CD4-positive, CD25-positive, alpha-beta regulatory T cell (primary cell): ENCODE results near the gene LRSAM1. TPM values are rescaled to one million over a fixed set of nuclear protein-coding genes. Genes with fewer than 3 reads are reported as not detected.

Source experiments
- ATAC-seq, 2 donors: fragments of 150-1000 bp; cut with Tn5 transposase; one replicate each; pipeline ENCODE4 v1.10.0; 2021; ENCODE audit warnings: low read depth in 2 of 2, moderate number of reproducible peaks in 2 of 2, moderate library complexity in 1 of 2
- DNase-seq, 3 donors: peaks; one replicate each; pipeline versions ENCODE4 v3.0.0 to v3.0.0-alpha.2; 2012 to 2022; ENCODE audit warnings: mixed read lengths in 1 of 3
- H3K27ac ChIP-seq: one replicate; pipeline ENCODE4 v1.7.0; 2013; ENCODE audit warnings: mild to moderate bottlenecking, low read length; ENCODE audit not compliant: insufficient read depth, poor library complexity, severe bottlenecking
- H3K27me3 ChIP-seq: one replicate; pipeline ENCODE4 v1.7.0; 2013; ENCODE audit warnings: low read length; ENCODE audit not compliant: control insufficient read depth, insufficient read depth
- H3K36me3 ChIP-seq: one replicate; pipeline ENCODE4 v1.7.0; 2013; ENCODE audit warnings: mild to moderate bottlenecking, low read length, moderate library complexity; ENCODE audit not compliant: control insufficient read depth, insufficient read depth
- H3K4me1 ChIP-seq: 2 replicates; pipeline ENCODE4 v1.7.0; 2013; ENCODE audit warnings: mild to moderate bottlenecking, low read length; ENCODE audit not compliant: insufficient read depth, control insufficient read depth, poor library complexity, severe bottlenecking
- H3K4me3 ChIP-seq: one replicate; pipeline ENCODE4 v1.7.0; 2013; ENCODE audit warnings: low read depth, mild to moderate bottlenecking, low read length, moderate library complexity
- H3K9me3 ChIP-seq, 2 experiments: 1 replicate in 1 of 2; 2 replicates in 1 of 2; pipeline ENCODE4 v1.7.0; 2013; ENCODE audit warnings: low read length in 2 of 2, mild to moderate bottlenecking in 1 of 2, moderate library complexity in 1 of 2; ENCODE audit not compliant: control insufficient read depth in 2 of 2
- H3K27ac Mint-ChIP-seq, 3 donors: one replicate each; pipeline ENCODE4 v1.8.0; 2020 to 2022; ENCODE audit warnings: mild to moderate bottlenecking in 3 of 3, mixed read lengths in 3 of 3, moderate library complexity in 2 of 3
- H3K27me3 Mint-ChIP-seq: one replicate; pipeline ENCODE4 v1.8.0; 2022; ENCODE audit warnings: mild to moderate bottlenecking, mixed read lengths
- H3K36me3 Mint-ChIP-seq: one replicate; pipeline ENCODE4 v1.8.0; 2020; ENCODE audit warnings: mixed read lengths
- H3K4me1 Mint-ChIP-seq, 4 donors: one replicate each; pipeline ENCODE4 v1.8.0; 2020 to 2022; ENCODE audit warnings: mixed read lengths in 4 of 4, mild to moderate bottlenecking in 1 of 4
- H3K4me3 Mint-ChIP-seq, 4 donors: one replicate each; pipeline ENCODE4 v1.8.0; 2020 to 2022; ENCODE audit warnings: mild to moderate bottlenecking in 4 of 4, mixed read lengths in 4 of 4, moderate library complexity in 3 of 4
- H3K9me3 Mint-ChIP-seq, 7 donors: one replicate each; pipeline ENCODE4 v1.8.0; 2020 to 2022; ENCODE audit warnings: mixed read lengths in 7 of 7, mild to moderate bottlenecking in 3 of 7, moderate library complexity in 2 of 7
- polyA plus RNA-seq, 4 donors: library from polyadenylated mRNA; unstranded; fragments of 300-500 nt; fragmentation: Illumina TruSeq; gene quantifications; one replicate each; pipeline ENCODE4 v1.2.3, GENCODE V29; 2021
- total RNA-seq: library from RNA; stranded (reverse); gene quantifications from one replicate; pipeline ENCODE4 v1.2.3, GENCODE V29; 2022

The LRSAM1 gene
- total and polyA plus RNA-seq, 5 donors from 2014 or later: 3.9 to 24.0 (median 5.5) TPM

DNA sequence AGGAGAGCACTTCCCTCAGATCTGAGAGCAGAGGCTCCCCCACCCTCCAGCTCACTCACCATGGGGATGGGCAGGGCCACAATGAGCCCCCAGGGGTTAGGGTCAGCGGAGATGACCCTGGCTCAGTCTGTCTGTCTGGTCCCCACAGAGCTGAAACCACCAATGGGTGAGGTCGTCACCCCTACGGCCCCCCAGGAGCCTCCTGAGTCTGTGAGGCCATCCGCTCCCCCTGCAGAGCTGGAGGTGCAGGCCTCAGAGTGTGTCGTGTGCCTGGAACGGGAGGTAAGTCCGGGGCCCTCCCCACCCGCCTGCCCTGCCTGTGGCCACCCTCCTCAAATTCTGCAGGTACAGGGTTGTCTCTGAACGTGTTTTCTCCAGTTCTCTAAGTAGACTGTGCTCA, 49.6 kb downstream of the LRSAM1 start:
- H3K4me3 Mint-ChIP-seq: no peak overlapping the region
- H3K4me1 ChIP-seq: no peaks in the 10 kb centered on the region
- DNase-seq (no peak), ATAC-seq (no peak)
- no peaks in the 10 kb centered on the region for H3K27me3 ChIP-seq
- H3K4me1 Mint-ChIP-seq: peaks cover 0 to 4% (median under 1%) of the 10 kb centered on the region in 4 donors
- no peaks in the 10 kb centered on the region for H3K9me3 ChIP-seq
- H3K36me3 Mint-ChIP-seq: peaks cover 11% of the 10 kb centered on the region
- H3K27ac ChIP-seq: no peak overlapping the region
- H3K36me3 ChIP-seq: peaks cover 12% of the 10 kb centered on the region
- peak overlapping the region in 1 of 3 donors; percentile 36 for H3K27ac Mint-ChIP-seq
- H3K9me3 Mint-ChIP-seq: no peaks in the 10 kb centered on the region
- no peaks in the 10 kb centered on the region for H3K27me3 Mint-ChIP-seq
- no peak overlapping the region for H3K4me3 ChIP-seq

DNA sequence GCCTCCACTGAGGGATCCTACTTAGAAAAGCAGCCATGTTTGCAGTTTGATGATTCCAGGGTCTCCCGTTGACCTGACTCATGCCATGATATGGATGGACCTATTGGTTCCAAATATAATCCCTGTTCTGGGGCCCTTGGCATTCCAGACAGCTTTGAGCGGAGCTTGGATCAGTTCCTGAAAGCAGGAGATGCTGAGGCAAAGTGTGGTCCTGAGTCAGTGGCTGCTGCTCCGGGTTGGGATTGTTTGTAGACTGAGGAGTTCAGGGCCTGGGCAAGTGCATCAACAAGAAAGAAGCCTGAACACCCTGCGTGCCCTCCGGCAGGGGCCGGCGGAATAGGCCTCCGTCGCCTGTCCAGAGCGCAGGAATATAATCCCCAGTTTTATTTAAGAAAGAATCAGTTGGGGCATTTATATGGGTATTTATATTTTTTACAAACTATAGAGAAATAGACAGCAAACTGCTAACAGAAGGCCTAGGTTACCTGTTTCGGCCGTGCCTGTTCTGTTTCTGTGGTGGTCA, 50.6 kb downstream of the LRSAM1 start:
- ATAC-seq (no peak), DNase-seq (no peak)
- Mint-ChIP-seq H3K27me3 (no peaks in the 10 kb centered on the region), H3K9me3 (no peaks in the 10 kb centered on the region), H3K36me3 (peaks cover 4% of the 10 kb centered on the region), H3K4me1 (peaks cover 0 to 4% (median under 1%) of the 10 kb centered on the region in 4 donors), H3K27ac (peak overlapping the region in 1 of 3 donors; percentile 52), H3K4me3 (no peak overlapping the region)
- Histone ChIP-seq H3K4me3 (no peak overlapping the region), H3K4me1 (no peaks in the 10 kb centered on the region), H3K9me3 (no peaks in the 10 kb centered on the region), H3K27ac (no peak overlapping the region), H3K27me3 (no peaks in the 10 kb centered on the region), H3K36me3 (peaks cover 4% of the 10 kb centered on the region)

DNA sequence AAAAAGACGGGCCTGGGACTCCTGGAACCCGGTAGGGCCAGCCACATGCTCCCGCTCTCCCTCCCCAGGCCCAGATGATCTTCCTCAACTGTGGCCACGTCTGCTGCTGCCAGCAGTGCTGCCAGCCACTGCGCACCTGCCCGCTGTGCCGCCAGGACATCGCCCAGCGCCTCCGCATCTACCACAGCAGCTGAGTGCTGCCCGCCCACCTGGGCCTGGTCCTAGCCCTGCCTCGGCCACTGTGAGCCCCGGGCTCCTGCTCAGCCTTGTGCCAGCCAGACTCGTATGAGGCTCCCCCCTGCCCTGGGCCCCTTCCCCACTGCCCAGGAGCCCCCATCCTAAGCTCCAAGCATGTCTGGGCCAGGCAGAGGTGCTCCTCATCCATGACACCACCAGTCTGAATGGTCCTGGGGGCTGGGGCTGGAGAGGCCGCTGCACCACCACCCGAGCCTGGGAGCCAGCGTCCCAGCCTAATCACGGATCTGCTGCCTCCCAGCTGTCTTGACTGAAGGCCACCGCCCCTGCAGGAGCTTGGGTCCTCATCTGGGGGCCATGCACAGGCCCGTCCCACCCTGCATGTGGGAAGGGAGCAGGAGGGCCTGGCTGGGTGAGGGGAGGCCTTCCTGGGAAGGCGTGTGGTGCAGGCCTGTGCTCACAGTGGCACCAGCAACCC, 51.5 kb downstream of the LRSAM1 start:
- Histone ChIP-seq H3K4me1 (no peaks in the 10 kb centered on the region), H3K27ac (no peak overlapping the region), H3K36me3 (no peaks in the 10 kb centered on the region), H3K4me3 (no peak overlapping the region), H3K9me3 (no peaks in the 10 kb centered on the region), H3K27me3 (no peaks in the 10 kb centered on the region)
- no peak for ATAC-seq
- Mint-ChIP-seq H3K36me3 (peaks cover 4% of the 10 kb centered on the region), H3K9me3 (no peaks in the 10 kb centered on the region), H3K4me1 (peaks cover 0 to 4% (median under 1%) of the 10 kb centered on the region in 4 donors), H3K27me3 (no peaks in the 10 kb centered on the region), H3K4me3 (no peak overlapping the region), H3K27ac (no peak overlapping the region)
- DNase-seq: no peak

DNA sequence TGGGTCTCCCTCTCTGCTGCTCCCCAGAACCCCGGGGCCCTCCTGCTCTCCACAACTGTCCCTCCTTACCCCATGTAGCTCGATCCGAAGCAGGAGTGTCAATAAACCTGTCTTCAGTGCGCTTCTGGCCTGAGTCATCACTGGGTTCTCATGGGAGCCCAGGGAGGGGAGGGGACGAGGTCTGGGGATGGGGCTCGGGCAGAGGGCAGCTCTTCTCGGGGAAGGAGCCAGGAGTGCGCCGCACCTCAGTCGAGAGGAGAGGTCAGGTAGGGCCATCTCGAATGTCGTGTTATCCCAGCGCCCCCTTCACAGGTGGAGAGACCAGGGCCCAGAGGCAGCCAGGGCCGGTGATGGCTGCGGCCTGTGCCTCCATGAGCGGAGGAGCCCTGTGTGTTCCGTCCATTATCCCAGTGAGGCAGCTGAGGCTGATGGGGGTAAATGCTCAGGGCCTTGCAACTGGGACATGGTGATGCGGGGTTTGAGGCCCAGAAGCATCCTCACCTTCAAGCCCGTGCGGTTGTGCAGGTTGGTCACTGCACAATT, 52.1 kb downstream of the LRSAM1 start:
- Mint-ChIP-seq H3K4me1 (peaks cover 0 to 4% (median under 1%) of the 10 kb centered on the region in 4 donors), H3K9me3 (no peaks in the 10 kb centered on the region), H3K27me3 (no peaks in the 10 kb centered on the region), H3K4me3 (no peak overlapping the region), H3K36me3 (peaks cover 4% of the 10 kb centered on the region), H3K27ac (no peak overlapping the region)
- Histone ChIP-seq H3K9me3 (no peaks in the 10 kb centered on the region), H3K27ac (no peak overlapping the region), H3K36me3 (no peaks in the 10 kb centered on the region), H3K4me1 (no peaks in the 10 kb centered on the region), H3K27me3 (no peaks in the 10 kb centered on the region), H3K4me3 (no peak overlapping the region)
- ATAC-seq: no peak
- DNase-seq: no peak

DNA sequence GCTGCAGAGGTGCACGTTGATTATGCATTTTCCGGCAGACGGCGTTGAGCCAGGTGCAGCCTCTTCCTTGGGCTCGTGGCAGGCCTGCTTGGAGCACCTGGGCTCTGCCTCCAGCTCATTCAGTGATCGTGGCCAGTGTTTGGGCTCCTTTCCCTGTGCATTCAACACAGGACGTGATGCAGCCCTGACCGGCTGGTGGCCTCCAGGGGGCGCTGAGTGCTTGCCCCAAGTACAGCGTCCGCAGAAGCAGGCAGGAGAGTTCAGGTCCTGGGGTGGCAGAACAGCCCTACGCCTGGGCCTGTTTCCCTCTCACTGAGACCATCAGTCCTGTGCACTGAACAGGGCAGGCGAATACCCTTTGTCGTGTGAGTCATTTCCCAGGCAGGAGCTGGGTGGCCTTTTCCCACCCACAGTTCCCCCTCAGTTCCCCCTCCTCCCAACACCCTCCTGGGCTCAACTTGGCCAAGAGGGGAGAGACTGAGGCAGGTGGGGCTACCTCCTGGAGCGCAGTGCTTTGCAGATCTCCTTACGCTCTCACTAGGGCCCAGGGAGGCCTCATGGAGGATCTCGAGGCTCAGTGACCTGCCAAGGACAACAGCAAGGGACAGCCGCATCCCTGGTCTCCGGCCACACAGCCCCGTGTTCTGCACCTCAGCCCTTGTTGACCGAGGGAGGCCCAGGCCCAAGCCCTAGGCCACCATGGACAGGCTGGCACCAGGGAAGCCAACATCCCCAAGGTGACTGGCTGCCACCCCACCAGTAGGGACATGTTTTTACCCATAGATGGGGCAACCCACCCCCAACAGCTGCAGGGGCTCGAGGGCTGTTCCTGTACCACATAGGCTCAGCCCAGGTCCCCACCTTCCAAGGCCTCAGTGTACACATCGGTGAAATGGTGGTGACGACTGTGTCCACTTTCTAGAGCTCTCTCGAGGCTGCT, 52.9 kb downstream of the LRSAM1 start:
- Mint-ChIP-seq H3K9me3 (no peaks in the 10 kb centered on the region), H3K27ac (no peak overlapping the region), H3K36me3 (peaks cover 8% of the 10 kb centered on the region), H3K27me3 (no peaks in the 10 kb centered on the region), H3K4me3 (no peak overlapping the region), H3K4me1 (peaks cover 0 to 4% (median under 1%) of the 10 kb centered on the region in 4 donors)
- ATAC-seq (peak; percentile 65 to 76), DNase-seq (peak; percentile 62 to 85 (median 76))
- Histone ChIP-seq H3K4me1 (no peaks in the 10 kb centered on the region), H3K4me3 (no peak overlapping the region), H3K27me3 (no peaks in the 10 kb centered on the region), H3K9me3 (no peaks in the 10 kb centered on the region), H3K27ac (no peak overlapping the region), H3K36me3 (peaks cover 4% of the 10 kb centered on the region)

DNA sequence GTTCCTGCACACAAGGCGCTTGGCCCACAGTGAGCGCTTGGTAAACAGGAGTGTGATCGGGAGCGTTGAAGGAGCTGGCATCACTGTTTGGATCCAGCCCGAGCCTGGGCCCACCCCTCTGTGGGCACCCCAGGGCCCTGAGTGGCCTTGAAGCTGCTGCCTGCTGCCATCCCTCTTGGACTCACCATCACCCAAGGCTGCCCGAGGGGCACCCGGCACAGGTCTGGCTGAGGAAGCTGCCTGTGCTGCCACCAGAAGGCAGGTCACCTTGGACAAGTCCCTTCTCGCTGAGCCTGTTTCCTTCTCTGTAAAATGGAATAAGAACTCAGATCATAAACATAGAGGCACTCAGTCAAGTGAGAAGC, 53.6 kb downstream of the LRSAM1 start:
- peaks cover 4% of the 10 kb centered on the region for H3K36me3 ChIP-seq
- no peaks in the 10 kb centered on the region for H3K9me3 ChIP-seq
- H3K9me3 Mint-ChIP-seq: no peaks in the 10 kb centered on the region
- no peak overlapping the region for H3K27ac ChIP-seq
- H3K4me1 ChIP-seq: no peaks in the 10 kb centered on the region
- no peaks in the 10 kb centered on the region for H3K27me3 ChIP-seq
- no peak for ATAC-seq
- H3K4me3 ChIP-seq: no peak overlapping the region
- H3K36me3 Mint-ChIP-seq: peaks cover 8% of the 10 kb centered on the region
- peaks cover 0 to 4% (median under 1%) of the 10 kb centered on the region in 4 donors for H3K4me1 Mint-ChIP-seq
- no peaks in the 10 kb centered on the region for H3K27me3 Mint-ChIP-seq
- no peak overlapping the region for H3K4me3 Mint-ChIP-seq
- DNase-seq: no peak
- H3K27ac Mint-ChIP-seq: peak overlapping the region in 1 of 3 donors; percentile 31

DNA sequence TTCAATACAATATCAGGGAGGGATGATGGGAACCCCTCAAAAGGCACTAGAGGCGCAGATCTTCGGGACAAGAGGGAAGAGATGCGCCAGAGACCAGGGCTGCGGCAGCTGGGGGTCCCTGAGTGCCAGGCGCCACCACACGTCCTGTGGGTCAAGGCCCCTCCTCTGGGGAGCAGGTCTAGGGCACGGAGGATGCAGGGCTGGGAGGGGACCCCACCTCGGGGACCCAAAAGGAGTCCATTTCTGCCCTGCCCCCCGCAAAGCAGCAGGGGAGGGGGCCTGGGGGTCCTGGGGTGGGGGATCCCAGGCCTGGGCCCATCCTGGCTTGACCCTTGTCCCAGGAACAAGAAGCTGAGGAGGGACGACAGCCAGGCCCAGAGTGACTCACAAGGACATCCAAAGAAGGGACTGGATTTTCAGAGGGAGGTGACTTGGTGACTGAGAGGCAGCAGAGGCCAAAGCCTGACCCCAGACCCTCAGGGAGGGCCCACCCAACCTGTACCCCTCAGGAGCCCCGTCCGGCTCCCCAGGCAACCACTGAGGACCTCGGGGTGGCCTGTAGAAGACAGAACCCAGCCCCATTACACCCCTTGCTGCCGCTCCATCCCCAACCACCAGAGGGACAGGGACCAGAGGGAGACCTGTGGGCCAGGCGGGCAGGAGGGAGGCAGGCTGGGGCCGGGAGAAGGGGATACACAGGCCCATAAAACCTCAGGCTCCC, 54.2 kb downstream of the LRSAM1 start:
- Histone ChIP-seq H3K27ac (no peak overlapping the region), H3K9me3 (no peaks in the 10 kb centered on the region), H3K36me3 (peaks cover 4% of the 10 kb centered on the region), H3K4me1 (no peaks in the 10 kb centered on the region), H3K4me3 (no peak overlapping the region), H3K27me3 (no peaks in the 10 kb centered on the region)
- peak in 2 of 3 donors; percentile 19 to 32 for DNase-seq
- Mint-ChIP-seq H3K27ac (peak overlapping the region in 1 of 3 donors; percentile 31), H3K4me3 (no peak overlapping the region), H3K9me3 (no peaks in the 10 kb centered on the region), H3K4me1 (peaks cover 0 to 4% (median under 1%) of the 10 kb centered on the region in 4 donors), H3K27me3 (no peaks in the 10 kb centered on the region), H3K36me3 (peaks cover 8% of the 10 kb centered on the region)
- peak in 1 of 2 donors; percentile 42 for ATAC-seq
